GM21360 (cell line): Measurements from ENCODE around the gene EPOP.
"Not testable (repeated sequence)": the region's sequence is repeated elsewhere in the genome, so short reads cannot be mapped to it uniquely, and the experiment has no call there.

Experiments
- ATAC-seq: cut with Tn5 transposase; IDR thresholded peaks from one replicate; pipeline ENCODE4 v1.9.1; 2021; ENCODE audit warnings: mild to moderate bottlenecking, moderate library complexity; ENCODE audit not compliant: unreplicated experiment

EPOP gene

DNA sequence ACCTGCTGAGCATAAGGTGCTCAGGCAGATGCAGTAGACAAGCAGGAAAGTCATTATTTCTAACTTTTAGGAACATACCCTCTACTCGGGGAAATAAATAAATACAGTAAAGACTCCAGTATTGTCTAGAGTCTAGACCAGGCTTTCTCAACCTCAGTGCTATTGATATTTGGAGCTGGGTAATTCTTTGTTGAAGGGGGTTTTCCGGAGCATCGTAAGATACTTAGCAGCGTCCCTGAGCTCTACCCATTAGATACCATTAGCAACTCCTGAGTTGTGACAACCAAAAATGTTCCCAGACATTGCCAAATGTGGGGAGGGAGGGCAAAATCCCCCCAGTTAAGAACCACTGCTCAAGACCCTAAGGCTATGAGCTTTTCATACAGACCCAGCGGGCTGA is 21.1 kb downstream of the EPOP start:
- no peak for ATAC-seq

DNA sequence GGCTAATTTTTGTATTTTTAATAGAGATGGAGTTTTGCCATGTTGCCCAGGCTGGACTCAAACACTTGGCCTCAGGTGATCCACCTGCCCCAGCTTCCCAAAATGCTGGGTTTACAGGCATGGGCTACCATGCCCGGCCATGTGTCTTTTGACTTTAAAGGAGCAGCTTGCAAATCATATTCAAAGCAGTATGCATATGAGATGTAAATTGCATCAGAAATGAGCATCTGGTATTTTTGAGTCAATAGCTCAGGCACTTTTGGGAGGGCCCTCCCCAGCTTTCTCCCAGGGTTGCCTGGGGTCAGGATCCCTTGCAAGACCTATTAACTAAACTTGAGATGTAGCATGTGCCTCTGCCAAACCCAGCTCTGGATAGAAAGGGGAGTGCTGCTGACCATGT is 21.5 kb downstream of the EPOP start:
- no peak for ATAC-seq

DNA sequence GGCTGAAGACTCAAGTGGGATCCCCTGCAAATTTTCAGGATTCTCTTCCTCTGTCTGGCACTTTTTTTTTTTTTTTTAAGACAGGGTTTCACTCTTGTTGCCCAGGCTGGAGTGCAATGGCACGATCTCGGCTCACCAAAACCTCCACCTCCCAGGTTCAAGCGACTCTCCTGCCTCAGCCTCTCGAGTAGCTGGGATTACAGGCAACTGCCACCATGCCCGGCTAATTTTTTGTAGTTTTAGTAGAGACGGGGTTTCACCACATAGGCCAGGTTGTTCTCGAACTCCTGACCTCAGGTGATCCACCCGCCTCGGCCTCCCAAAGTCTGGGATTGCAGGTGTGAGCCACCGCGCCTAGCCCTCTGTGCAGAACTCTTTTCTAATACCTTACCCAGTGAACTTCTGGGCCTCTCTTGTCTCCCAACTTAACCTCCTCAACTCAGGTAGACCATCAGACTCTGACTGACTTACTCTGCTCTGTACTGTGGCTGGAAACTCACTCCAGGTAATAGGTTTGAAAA is 24.0 kb downstream of the EPOP start:
- not testable (repeated sequence) for ATAC-seq

DNA sequence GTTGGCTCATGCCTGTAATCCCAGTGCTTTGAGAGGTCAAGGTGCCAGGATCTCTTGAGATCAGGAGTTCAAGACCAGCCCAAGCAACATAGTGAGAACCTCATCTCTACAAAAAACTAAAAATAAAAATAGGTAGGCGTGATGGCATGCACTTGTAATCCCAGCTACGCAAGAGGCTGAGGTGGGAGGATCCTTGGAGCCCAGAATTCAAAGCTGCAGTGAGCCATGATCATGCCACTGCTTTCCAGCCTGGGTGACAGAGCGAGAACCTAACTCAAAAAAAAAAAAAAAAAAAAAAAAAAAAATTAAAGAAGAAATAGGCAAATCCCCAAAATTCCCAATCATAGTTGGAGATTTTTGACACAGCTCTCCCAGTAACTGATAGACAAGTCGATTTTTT is 36.8 kb downstream of the EPOP start:
- ATAC-seq = no peak

DNA sequence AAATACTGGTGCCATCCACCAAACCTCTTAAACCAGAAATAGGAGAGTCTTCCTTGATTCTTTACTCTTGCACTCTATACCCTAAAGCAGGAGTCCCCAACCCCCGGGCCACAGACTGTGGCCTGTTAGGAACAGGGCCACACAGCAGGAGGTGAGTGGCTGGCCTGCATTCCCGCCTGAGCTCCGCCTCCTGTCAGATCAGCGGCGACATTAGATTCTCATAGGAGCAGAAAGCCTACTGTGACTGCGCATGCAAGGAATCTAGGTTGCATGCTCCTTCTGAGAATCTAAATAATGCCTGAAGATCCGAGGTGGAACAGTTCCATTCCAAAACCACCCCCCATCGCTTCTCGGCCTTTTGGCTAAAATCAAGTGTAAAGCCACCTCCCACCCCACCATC is 38.7 kb downstream of the EPOP start:
- no peak for ATAC-seq

DNA sequence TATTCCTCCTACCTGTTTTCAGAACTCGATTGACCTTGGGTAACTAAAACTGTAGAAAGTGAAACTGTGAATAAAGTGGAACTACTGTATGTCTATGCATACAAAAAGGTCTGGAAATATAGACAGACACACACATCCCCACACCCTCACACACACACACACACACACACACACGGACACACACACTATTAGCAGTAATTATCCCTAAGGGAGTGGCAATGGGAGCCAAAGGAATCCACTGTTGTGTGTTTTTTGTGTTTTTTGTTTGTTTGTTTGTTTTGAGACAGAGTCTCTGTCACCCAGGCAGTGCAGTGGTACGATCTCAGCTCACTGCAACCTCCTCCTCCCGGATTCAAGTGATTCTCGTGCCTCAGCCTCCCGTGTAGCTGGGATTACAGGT is 42.4 kb downstream of the EPOP start:
- no peak for ATAC-seq

DNA sequence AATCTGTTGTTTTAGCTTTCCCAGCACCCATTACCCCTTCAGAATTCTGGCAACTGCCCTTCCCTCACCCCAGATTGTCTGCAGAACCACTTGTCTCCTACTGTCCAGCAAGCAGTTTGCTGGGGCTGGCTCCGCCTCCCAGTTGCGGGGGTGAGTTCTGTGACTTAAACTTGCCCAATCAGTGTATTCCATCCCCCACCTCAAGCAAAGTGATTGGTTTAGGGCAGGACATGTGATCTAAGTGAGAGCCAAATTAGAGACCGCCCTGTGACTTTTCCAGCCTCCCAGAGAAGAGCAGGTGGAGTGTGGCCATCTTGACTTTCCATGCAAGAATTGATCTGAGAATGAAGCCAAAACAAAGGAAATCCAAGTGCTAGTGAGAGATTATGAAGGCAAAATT is 46.3 kb downstream of the EPOP start:
- ATAC-seq = no peak

DNA sequence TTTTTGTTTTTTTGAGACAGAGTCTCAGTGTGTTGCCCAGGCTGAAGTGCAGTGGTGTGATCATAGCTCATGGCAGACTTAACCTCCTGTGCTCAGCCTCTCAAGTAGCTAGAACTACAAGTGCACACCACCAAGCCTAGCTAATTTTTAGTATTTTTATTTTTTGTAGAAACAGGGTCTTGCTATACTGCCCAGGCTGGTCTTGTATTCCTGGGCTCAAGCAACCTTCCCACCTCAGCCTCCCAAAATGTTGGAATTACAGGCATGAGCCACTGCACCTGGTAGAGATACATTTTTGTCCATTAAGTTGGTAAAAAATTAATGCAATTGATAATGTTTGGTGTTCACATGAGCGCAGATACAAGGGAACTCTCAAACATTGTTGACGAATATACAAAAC is 46.8 kb downstream of the EPOP start:
- no peak for ATAC-seq

DNA sequence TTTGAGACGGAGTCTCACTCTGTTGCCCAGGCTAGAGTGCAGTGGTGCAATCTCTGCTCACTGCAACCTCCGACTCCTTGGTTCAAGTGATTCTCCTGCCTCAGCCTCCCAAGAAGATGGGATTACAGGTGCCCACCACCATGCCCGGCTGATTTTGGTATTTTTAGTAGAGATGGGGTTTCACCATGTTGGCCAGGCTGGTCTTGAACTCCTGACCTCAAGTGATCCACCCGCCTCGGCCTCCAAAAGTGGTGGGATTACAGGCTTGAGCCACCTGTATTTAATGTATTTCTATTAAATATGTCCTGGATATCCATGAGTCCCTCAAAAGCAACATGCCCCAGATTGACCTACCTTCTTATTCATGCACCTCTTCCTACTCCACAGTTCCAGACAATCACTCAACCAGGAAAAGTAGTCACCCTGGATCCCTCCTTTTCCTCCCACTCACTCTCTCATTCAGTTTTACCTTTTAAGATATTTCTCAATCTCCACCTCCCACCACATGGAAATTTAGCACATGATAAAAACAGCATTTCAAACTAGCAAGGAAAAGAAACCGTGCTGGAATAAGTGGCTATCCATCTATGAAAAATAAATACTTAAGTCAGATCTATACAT is 48.0 kb downstream of the EPOP start:
- ATAC-seq = not testable (repeated sequence)

DNA sequence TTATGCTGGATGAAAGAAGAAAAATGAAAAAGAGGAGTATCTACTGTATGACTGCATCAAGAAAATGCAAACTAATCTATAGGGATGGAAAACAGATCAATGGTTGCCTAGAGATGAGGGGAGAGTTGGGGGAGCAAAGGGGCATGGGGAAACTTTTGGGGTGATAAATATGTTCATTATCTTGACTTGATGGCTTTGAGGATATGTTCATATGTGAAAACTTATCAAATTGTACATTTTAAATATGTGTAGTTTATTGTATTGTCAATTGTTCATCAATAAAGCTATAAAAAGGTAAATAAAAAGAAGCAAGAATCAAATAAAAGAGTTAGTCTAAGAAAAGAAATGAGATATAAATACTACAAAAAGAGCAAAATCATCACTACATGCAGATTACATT is 49.3 kb downstream of the EPOP start:
- no peak for ATAC-seq

DNA sequence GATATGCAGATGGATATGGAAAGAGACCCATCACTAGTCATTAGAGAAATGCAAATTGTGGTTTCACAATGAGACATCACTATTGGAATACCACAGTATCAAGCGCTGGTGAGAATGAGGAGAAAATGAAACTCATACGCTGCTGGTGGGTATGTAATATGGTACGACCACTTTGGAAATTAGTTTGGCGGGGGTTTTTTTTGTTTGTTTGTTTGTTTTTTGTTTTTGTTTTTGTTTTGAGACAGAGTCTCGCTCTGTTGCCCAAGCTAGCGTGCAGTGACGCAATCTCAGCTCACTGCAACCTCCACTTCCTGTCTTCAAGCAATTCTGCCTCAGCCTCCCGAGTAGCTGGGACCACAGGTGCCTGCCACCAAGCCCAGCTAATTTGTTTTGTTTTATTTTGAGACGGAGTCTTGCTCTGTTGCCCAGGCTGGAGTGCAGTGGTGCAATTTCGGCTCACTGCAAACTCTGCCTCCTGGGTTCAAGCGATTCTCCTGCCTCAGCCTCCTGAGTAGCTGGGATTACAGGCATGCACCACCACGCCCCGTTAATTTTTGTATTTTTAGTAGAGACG is 49.9 kb downstream of the EPOP start:
- peak; percentile 58 for ATAC-seq
